OCI-LY1 (cell line): ENCODE measurements around the gene PBRM1.

ENCODE experiments used
- H2AFZ ChIP-seq: fragments of 200-600 bp; sonication (generic), shearing (Covaris generic); 2 replicates; pipeline ENCODE4 v1.6.0; 2014; ENCODE audit warnings: antibody characterized with exemption, mild to moderate bottlenecking, low read length
- H3F3A ChIP-seq: fragments of 200-600 bp; sonication (generic), shearing (Covaris generic); 2 replicates; pipeline ENCODE4 v1.6.0; 2014; ENCODE audit warnings: mild to moderate bottlenecking, antibody characterized with exemption, low read length, moderate library complexity; ENCODE audit not compliant: insufficient read depth
- H3K27ac ChIP-seq: fragments of 200-600 bp; sonication (generic); 2 replicates; pipeline ENCODE4 v1.5.1; 2014; ENCODE audit warnings: low read length, mixed run types, mild to moderate bottlenecking, low read depth; ENCODE audit not compliant: poor library complexity, severe bottlenecking
- H3K27me3 ChIP-seq: fragments of 200-600 bp; sonication (generic); 2 replicates; pipeline ENCODE4 v1.6.0; 2014; ENCODE audit warnings: antibody characterized with exemption, mild to moderate bottlenecking, low read length, moderate library complexity; ENCODE audit not compliant: insufficient read depth
- H3K36me3 ChIP-seq: fragments of 200-600 bp; sonication (generic); 2 replicates; pipeline ENCODE4 v1.6.1; 2014; ENCODE audit warnings: mild to moderate bottlenecking, antibody characterized with exemption, low read length, moderate library complexity, mixed read lengths; ENCODE audit not compliant: insufficient read depth
- H3K4me1 ChIP-seq: fragments of 200-600 bp; sonication (generic); 2 replicates; pipeline ENCODE4 v1.5.1; 2014; ENCODE audit warnings: mild to moderate bottlenecking, low read length, moderate library complexity; ENCODE audit not compliant: insufficient read depth, severe bottlenecking
- H3K4me2 ChIP-seq: fragments of 200-600 bp; sonication (generic), shearing (Covaris generic); 2 replicates; pipeline ENCODE4 v1.6.1; 2014; ENCODE audit warnings: low read length
- H3K4me3 ChIP-seq: fragments of 200-600 bp; sonication (generic); 2 replicates; pipeline ENCODE4 v1.5.1; 2014; ENCODE audit warnings: low read length, low read depth, mild to moderate bottlenecking, mixed read lengths; ENCODE audit not compliant: poor library complexity, severe bottlenecking
- H3K79me2 ChIP-seq: fragments of 200-600 bp; shearing (Covaris generic); 2 replicates; pipeline ENCODE4 v1.6.1; 2016; ENCODE audit warnings: mixed run types, low read length, mixed read lengths; ENCODE audit not compliant: insufficient read depth
- H3K9ac ChIP-seq: fragments of 200-600 bp; sonication (generic), shearing (Covaris generic); 2 replicates; pipeline ENCODE4 v1.6.1; 2014; ENCODE audit warnings: mild to moderate bottlenecking, low read length, mixed read lengths
- H3K9me2 ChIP-seq: fragments of 200-600 bp; sonication (generic), shearing (Covaris generic); 2 replicates; pipeline ENCODE4 v1.6.1; 2014; ENCODE audit warnings: low read depth, mild to moderate bottlenecking, low read length, mixed read lengths
- H3K9me3 ChIP-seq: fragments of 200-600 bp; shearing (Covaris generic); 2 replicates; pipeline ENCODE4 v1.6.1; 2014; ENCODE audit warnings: low read length, mixed read lengths
- H4K20me1 ChIP-seq: fragments of 200-600 bp; sonication (generic), shearing (Covaris generic); 2 replicates; pipeline ENCODE4 v1.6.0; 2016; ENCODE audit warnings: mild to moderate bottlenecking, low read length; ENCODE audit not compliant: insufficient read depth
- CTCF ChIP-seq: fragments of 200-600 bp; sonication (generic), shearing (Covaris generic); IDR thresholded peaks from 2 replicates; pipeline ENCODE4 v1.5.1; 2017; ENCODE audit warnings: mild to moderate bottlenecking, antibody characterized with exemption, low read length, moderate library complexity, mixed read lengths
- EZH2 ChIP-seq: fragments of 200-600 bp; sonication (generic), shearing (Covaris generic); IDR thresholded peaks from 2 replicates; pipeline ENCODE4 v1.8.0; 2017; ENCODE audit warnings: borderline replicate concordance, mixed run types, mild to moderate bottlenecking, antibody characterized with exemption, low read length, moderate library complexity, mixed read lengths

Gene PBRM1

DNA sequence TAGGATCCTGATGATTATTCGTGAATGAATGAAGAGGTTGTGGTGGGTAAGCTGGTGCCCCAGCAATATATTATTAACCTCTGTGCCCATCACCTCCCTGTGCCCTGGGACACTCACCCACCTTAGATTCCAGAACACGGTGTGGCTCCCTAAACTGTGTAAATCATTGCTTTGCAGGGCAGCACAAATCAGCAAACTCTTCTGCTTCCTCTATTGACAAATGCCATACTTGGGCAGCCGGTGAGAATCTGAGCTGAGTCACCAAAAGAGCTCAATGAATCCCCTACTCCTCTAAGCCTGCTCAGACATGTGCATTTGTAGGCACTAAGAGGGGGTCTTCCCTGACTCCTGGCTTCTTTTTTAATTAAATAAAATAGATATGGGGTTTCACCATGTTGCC lies 133.6 kb downstream of the PBRM1 start:
- TF ChIP-seq EZH2 (no peak), CTCF (no peak)
- no peak overlapping the region for H3K27ac ChIP-seq
- H3F3A ChIP-seq: no peaks in the 10 kb centered on the region
- no peak overlapping the region for H3K4me2 ChIP-seq
- H3K4me3 ChIP-seq: no peak overlapping the region
- H4K20me1 ChIP-seq: no peaks in the 10 kb centered on the region
- H2AFZ ChIP-seq: no peak overlapping the region
- no peak overlapping the region for H3K9ac ChIP-seq
- H3K36me3 ChIP-seq: peaks cover 61% of the 10 kb centered on the region
- no peaks in the 10 kb centered on the region for H3K4me1 ChIP-seq
- no peaks in the 10 kb centered on the region for H3K9me3 ChIP-seq
- H3K79me2 ChIP-seq: no peaks in the 10 kb centered on the region
- H3K27me3 ChIP-seq: no peaks in the 10 kb centered on the region
- no peaks in the 10 kb centered on the region for H3K9me2 ChIP-seq

GRCh38 chr3:52551118-52551517 lies 134.6 kb downstream of the PBRM1 start:
- H3K36me3 ChIP-seq: peaks cover 68% of the 10 kb centered on the region
- no peak overlapping the region for H3K4me3 ChIP-seq
- no peaks in the 10 kb centered on the region for H4K20me1 ChIP-seq
- peaks cover 3% of the 10 kb centered on the region; the same call in 1 of the 2 replicates for H3F3A ChIP-seq
- H3K9me3 ChIP-seq: no peaks in the 10 kb centered on the region
- H3K27me3 ChIP-seq: no peaks in the 10 kb centered on the region
- H3K27ac ChIP-seq: no peak overlapping the region
- no peaks in the 10 kb centered on the region for H3K4me1 ChIP-seq
- no peak overlapping the region for H3K9ac ChIP-seq
- H3K4me2 ChIP-seq: no peak overlapping the region
- no peak for TF ChIP-seq EZH2
- no peak for TF ChIP-seq CTCF
- H2AFZ ChIP-seq: no peak overlapping the region
- H3K79me2 ChIP-seq: no peaks in the 10 kb centered on the region
- no peaks in the 10 kb centered on the region for H3K9me2 ChIP-seq

DNA sequence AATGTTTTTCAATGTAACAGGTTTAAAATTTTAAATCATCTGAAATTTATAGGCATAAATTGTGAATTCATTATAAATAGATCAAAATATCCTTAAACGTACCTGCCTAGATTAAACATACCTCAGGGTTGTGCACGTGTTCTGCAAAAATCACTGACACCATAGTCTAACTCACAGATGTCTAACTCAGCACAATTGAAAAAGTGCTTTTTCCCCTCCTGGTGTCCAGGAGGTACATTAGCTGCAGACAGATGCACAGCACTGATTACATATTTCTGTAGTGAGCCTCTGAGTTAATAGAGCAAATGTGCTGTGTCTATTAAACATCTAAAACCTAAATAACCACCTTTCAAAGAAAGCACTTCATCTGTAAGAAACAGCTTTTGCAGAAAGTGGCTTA lies 138.6 kb downstream of the PBRM1 start:
- no peak overlapping the region for H3K27ac ChIP-seq
- H2AFZ ChIP-seq: no peak overlapping the region
- no peaks in the 10 kb centered on the region for H3K9me2 ChIP-seq
- no peak overlapping the region for H3K4me3 ChIP-seq
- no peaks in the 10 kb centered on the region for H3K27me3 ChIP-seq
- H3K79me2 ChIP-seq: no peaks in the 10 kb centered on the region
- no peak overlapping the region for H3K4me2 ChIP-seq
- H3F3A ChIP-seq: peaks cover 3% of the 10 kb centered on the region; the same call in 1 of the 2 replicates
- no peak overlapping the region for H3K9ac ChIP-seq
- no peaks in the 10 kb centered on the region for H4K20me1 ChIP-seq
- H3K36me3 ChIP-seq: peaks cover 60% of the 10 kb centered on the region
- TF ChIP-seq CTCF (no peak), EZH2 (no peak)
- H3K9me3 ChIP-seq: no peaks in the 10 kb centered on the region
- H3K4me1 ChIP-seq: no peaks in the 10 kb centered on the region
